Glutamatergic neuron (in vitro differentiated cells): ENCODE measurements around the gene CLSTN1. TPM values are rescaled to one million over a fixed set of nuclear protein-coding genes. Genes with fewer than 3 reads are reported as not detected.
A peak's percentile ranks its signal among the peaks of the same experiment; 100 is the strongest.

ENCODE experiments used
- DNase-seq: peaks from one replicate; pipeline ENCODE4 v3.0.0; 2022
- H3K27ac Mint-ChIP-seq: one replicate; pipeline ENCODE4 v1.8.0; 2020; ENCODE audit warnings: mild to moderate bottlenecking, mixed read lengths, inconsistent platforms; ENCODE audit not compliant: unreplicated experiment
- H3K27me3 Mint-ChIP-seq: one replicate; pipeline ENCODE4 v1.8.0; 2020; ENCODE audit warnings: mild to moderate bottlenecking, moderate library complexity, mixed read lengths, inconsistent platforms; ENCODE audit not compliant: unreplicated experiment
- H3K36me3 Mint-ChIP-seq: one replicate; pipeline ENCODE4 v1.8.0; 2020; ENCODE audit warnings: mild to moderate bottlenecking, mixed read lengths, inconsistent platforms; ENCODE audit not compliant: unreplicated experiment
- H3K4me1 Mint-ChIP-seq: one replicate; pipeline ENCODE4 v1.8.0; 2020; ENCODE audit warnings: mild to moderate bottlenecking, low read depth, mixed read lengths, inconsistent platforms; ENCODE audit not compliant: unreplicated experiment
- H3K4me3 Mint-ChIP-seq: one replicate; pipeline ENCODE4 v1.8.0; 2020; ENCODE audit warnings: mild to moderate bottlenecking, mixed read lengths, inconsistent platforms; ENCODE audit not compliant: unreplicated experiment
- H3K9me3 Mint-ChIP-seq: one replicate; pipeline ENCODE4 v1.8.0; 2020; ENCODE audit warnings: mild to moderate bottlenecking, moderate library complexity, mixed read lengths, inconsistent platforms; ENCODE audit not compliant: unreplicated experiment
- CTCF ChIP-seq: fragments of 200-600 bp; sonication (generic); IDR thresholded peaks from one replicate; pipeline ENCODE4 v1.5.0; 2021; ENCODE audit not compliant: partially characterized antibody, unreplicated experiment
- total RNA-seq: library from RNA; stranded (reverse); fragmentation: NEBNext Ultra II Directional; extraction: Animal tissue kit (Norgen Biotek cat#: 25700); gene quantifications from one replicate; pipeline ENCODE4 v1.2.1, GENCODE V29; 2021; ENCODE audit not compliant: unreplicated experiment

CLSTN1 gene
- total RNA-seq, 1 donor from 2014 or later: 139 TPM

- no peaks in the 10 kb centered on the region for H3K27me3 Mint-ChIP-seq
- peaks cover 7% of the 10 kb centered on the region for H3K9me3 Mint-ChIP-seq
- DNase-seq: no peak
- H3K4me1 Mint-ChIP-seq: peaks cover 19% of the 10 kb centered on the region
- no peak overlapping the region for H3K4me3 Mint-ChIP-seq
- no peak overlapping the region for H3K27ac Mint-ChIP-seq
- no peaks in the 10 kb centered on the region for H3K36me3 Mint-ChIP-seq
- TF ChIP-seq CTCF: no peak
Observed at GRCh38 chr1:9871021-9871420, 47.3 kb upstream of the CLSTN1 start.

GRCh38 chr1:9870572-9870971 lies 46.8 kb upstream of the CLSTN1 start:
- Mint-ChIP-seq H3K27me3 (no peaks in the 10 kb centered on the region), H3K4me1 (peaks cover 20% of the 10 kb centered on the region), H3K36me3 (no peaks in the 10 kb centered on the region), H3K27ac (no peak overlapping the region), H3K4me3 (no peak overlapping the region), H3K9me3 (peaks cover 7% of the 10 kb centered on the region)
- TF ChIP-seq CTCF: no peak
- no peak for DNase-seq

- H3K36me3 Mint-ChIP-seq: no peaks in the 10 kb centered on the region
- no peak for TF ChIP-seq CTCF
- peaks cover 7% of the 10 kb centered on the region for H3K9me3 Mint-ChIP-seq
- H3K27me3 Mint-ChIP-seq: no peaks in the 10 kb centered on the region
- peaks cover 13% of the 10 kb centered on the region for H3K4me1 Mint-ChIP-seq
- H3K27ac Mint-ChIP-seq: no peak overlapping the region
- DNase-seq: no peak
- H3K4me3 Mint-ChIP-seq: no peak overlapping the region
Observed at GRCh38 chr1:9869831-9870251, 46.1 kb upstream of the CLSTN1 start.

GRCh38 chr1:9868244-9868590 lies 44.5 kb upstream of the CLSTN1 start:
- Mint-ChIP-seq H3K4me1 (peaks cover 15% of the 10 kb centered on the region), H3K4me3 (peak overlapping the region; percentile 7), H3K9me3 (peaks cover 2% of the 10 kb centered on the region), H3K27ac (no peak overlapping the region), H3K36me3 (no peaks in the 10 kb centered on the region), H3K27me3 (no peaks in the 10 kb centered on the region)
- DNase-seq: no peak
- no peak for TF ChIP-seq CTCF

- Mint-ChIP-seq H3K27ac (no peak overlapping the region), H3K4me3 (peak overlapping the region; percentile 7)
- DNase-seq: peak; percentile 90
Observed at GRCh38 chr1:9867408-9868243, 43.9 kb upstream of the CLSTN1 start.

More at GRCh38 chr1:9867408-9868243, 43.9 kb upstream of the CLSTN1 start:
- Mint-ChIP-seq H3K36me3 (no peaks in the 10 kb centered on the region), H3K9me3 (peaks cover 4% of the 10 kb centered on the region), H3K27me3 (no peaks in the 10 kb centered on the region), H3K4me1 (peaks cover 18% of the 10 kb centered on the region)
- TF ChIP-seq CTCF: peak; percentile 98
